Activated naive CD8-positive, alpha-beta T cell treated with anti-CD3 and anti-CD28 coated beads, Interleukin-2, amount 50 U/mL, for 24 hours (primary cell): ENCODE data around the gene HSPA2.
"Not testable (repeated sequence)": the region's sequence is repeated elsewhere in the genome, so short reads cannot be mapped to it uniquely, and the experiment has no call there.

Experiments used
- ATAC-seq: fragments of 150-1000 bp; cut with Tn5 transposase; one replicate; pipeline ENCODE4 v1.10.0; 2021
- DNase-seq: peaks from one replicate; pipeline ENCODE4 v3.0.0; 2021
- H3K27ac Mint-ChIP-seq: one replicate; pipeline ENCODE4 v1.8.0; 2021; ENCODE audit warnings: mild to moderate bottlenecking, mixed read lengths
- H3K27me3 Mint-ChIP-seq: one replicate; pipeline ENCODE4 v1.8.0; 2021; ENCODE audit warnings: mixed read lengths
- H3K36me3 Mint-ChIP-seq: one replicate; pipeline ENCODE4 v1.8.0; 2021; ENCODE audit warnings: low read depth, mixed read lengths
- H3K4me1 Mint-ChIP-seq: one replicate; pipeline ENCODE4 v1.8.0; 2021; ENCODE audit warnings: mixed read lengths
- H3K4me3 Mint-ChIP-seq: one replicate; pipeline ENCODE4 v1.8.0; 2021; ENCODE audit warnings: mild to moderate bottlenecking, moderate library complexity, mixed read lengths
- H3K9me3 Mint-ChIP-seq: one replicate; pipeline ENCODE4 v1.8.0; 2021; ENCODE audit warnings: mixed read lengths

The HSPA2 gene

GRCh38 chr14:64506721-64507120 is 33.8 kb upstream of the HSPA2 start:
- peaks cover 28% of the 10 kb centered on the region for H3K36me3 Mint-ChIP-seq
- peaks cover 69% of the 10 kb centered on the region for H3K4me1 Mint-ChIP-seq
- no peaks in the 10 kb centered on the region for H3K9me3 Mint-ChIP-seq
- peak overlapping the region; percentile 97 for H3K27ac Mint-ChIP-seq
- ATAC-seq (no peak), DNase-seq (no peak)
- H3K4me3 Mint-ChIP-seq, result peak overlapping the region; percentile 93
- H3K27me3 Mint-ChIP-seq, result no peaks in the 10 kb centered on the region

GRCh38 chr14:64507376-64508156 is 33.0 kb upstream of the HSPA2 start:
- ATAC-seq (no peak), DNase-seq (peak; percentile 30)
- no peaks in the 10 kb centered on the region for H3K27me3 Mint-ChIP-seq
- peaks cover 26% of the 10 kb centered on the region for H3K36me3 Mint-ChIP-seq
- peaks cover 66% of the 10 kb centered on the region for H3K4me1 Mint-ChIP-seq
- peak overlapping the region; percentile 93 for H3K4me3 Mint-ChIP-seq
- no peaks in the 10 kb centered on the region for H3K9me3 Mint-ChIP-seq
- H3K27ac Mint-ChIP-seq, result peak overlapping the region; percentile 97

- H3K4me3 Mint-ChIP-seq, result peak overlapping the region; percentile 93
- DNase-seq (no peak), ATAC-seq (no peak)
- no peaks in the 10 kb centered on the region for H3K9me3 Mint-ChIP-seq
- H3K27ac Mint-ChIP-seq, result peak overlapping the region; percentile 97
- peaks cover 22% of the 10 kb centered on the region for H3K36me3 Mint-ChIP-seq
- peaks cover 71% of the 10 kb centered on the region for H3K4me1 Mint-ChIP-seq
- H3K27me3 Mint-ChIP-seq, result no peaks in the 10 kb centered on the region
Measured at GRCh38 chr14:64508215-64508776, 32.2 kb upstream of the HSPA2 start.

DNA sequence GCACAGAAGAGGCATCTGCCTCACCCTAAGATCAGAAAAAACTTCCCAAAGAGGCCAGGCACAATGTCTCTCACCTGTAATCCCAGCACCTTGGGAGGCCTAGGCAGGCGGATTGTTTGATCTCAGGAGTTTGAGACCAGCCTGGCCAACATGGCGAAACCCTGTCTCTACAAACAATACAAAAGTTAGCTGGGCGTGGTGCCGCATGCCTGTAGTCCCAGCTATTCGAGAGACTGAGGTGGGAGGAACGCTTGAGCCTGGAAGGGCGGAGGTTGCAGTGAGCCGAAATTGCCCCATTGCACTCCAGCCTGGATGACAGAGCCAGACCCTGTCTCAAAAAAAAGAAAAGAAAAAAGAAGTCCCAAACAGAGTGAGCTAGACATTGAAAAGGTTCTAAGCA is 31.5 kb upstream of the HSPA2 start:
- Mint-ChIP-seq H3K4me1 (peaks cover 75% of the 10 kb centered on the region), H3K27me3 (no peaks in the 10 kb centered on the region), H3K4me3 (peak overlapping the region; percentile 41), H3K9me3 (no peaks in the 10 kb centered on the region), H3K27ac (peak overlapping the region; percentile 97), H3K36me3 (peaks cover 25% of the 10 kb centered on the region)
- ATAC-seq (no peak), DNase-seq (no peak)

GRCh38 chr14:64510825-64511671 is 29.5 kb upstream of the HSPA2 start:
- DNase-seq (peak; percentile 65), ATAC-seq (no peak)
- Mint-ChIP-seq H3K27me3 (no peaks in the 10 kb centered on the region), H3K9me3 (no peaks in the 10 kb centered on the region), H3K36me3 (peaks cover 17% of the 10 kb centered on the region), H3K27ac (peak overlapping the region; percentile 67), H3K4me1 (peaks cover 82% of the 10 kb centered on the region), H3K4me3 (peak overlapping the region; percentile 48)

DNA sequence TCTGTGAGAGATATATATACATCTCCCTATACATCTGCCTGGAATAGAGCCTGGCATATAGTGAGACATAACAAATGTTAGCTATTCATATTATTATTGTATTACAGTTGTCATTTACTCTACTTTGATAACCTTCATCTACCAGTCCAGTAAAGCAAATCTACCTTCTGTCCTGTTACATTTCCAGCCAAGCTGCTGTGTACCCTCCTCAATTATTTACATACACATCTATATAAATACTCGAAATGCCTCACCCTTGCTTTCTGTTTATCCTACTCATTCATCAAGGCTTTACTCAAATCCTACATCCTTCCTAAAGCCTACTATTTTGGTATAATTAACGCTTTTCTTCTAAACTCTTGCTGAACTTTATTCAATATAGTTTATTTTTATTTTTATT is 27.3 kb upstream of the HSPA2 start:
- no peak for ATAC-seq

GRCh38 chr14:64515053-64515452 is 25.5 kb upstream of the HSPA2 start:
- Mint-ChIP-seq H3K4me1 (peaks cover 61% of the 10 kb centered on the region), H3K4me3 (no peak overlapping the region), H3K36me3 (peaks cover 5% of the 10 kb centered on the region), H3K27me3 (no peaks in the 10 kb centered on the region), H3K27ac (no peak overlapping the region), H3K9me3 (no peaks in the 10 kb centered on the region)
- no peak for DNase-seq
- ATAC-seq, result no peak

More for the DNA sequence above, 27.3 kb upstream of the HSPA2 start:
- Mint-ChIP-seq H3K36me3 (peaks cover 8% of the 10 kb centered on the region), H3K4me3 (no peak overlapping the region), H3K27me3 (no peaks in the 10 kb centered on the region), H3K27ac (no peak overlapping the region), H3K9me3 (no peaks in the 10 kb centered on the region), H3K4me1 (peaks cover 77% of the 10 kb centered on the region)
- DNase-seq, result no peak

GRCh38 chr14:64516969-64517368 is 23.6 kb upstream of the HSPA2 start:
- Mint-ChIP-seq H3K27me3 (no peaks in the 10 kb centered on the region), H3K9me3 (no peaks in the 10 kb centered on the region), H3K4me1 (peaks cover 50% of the 10 kb centered on the region), H3K4me3 (no peak overlapping the region), H3K36me3 (peaks cover 8% of the 10 kb centered on the region), H3K27ac (no peak overlapping the region)
- no peak for DNase-seq
- ATAC-seq, result no peak

GRCh38 chr14:64517667-64518066 is 22.9 kb upstream of the HSPA2 start:
- H3K36me3 Mint-ChIP-seq, H3K4me3 Mint-ChIP-seq, DNase-seq, H3K9me3 Mint-ChIP-seq, ATAC-seq, H3K27ac Mint-ChIP-seq, H3K27me3 Mint-ChIP-seq: not testable (repeated sequence)
- peaks cover 47% of the 10 kb centered on the region for H3K4me1 Mint-ChIP-seq

DNA sequence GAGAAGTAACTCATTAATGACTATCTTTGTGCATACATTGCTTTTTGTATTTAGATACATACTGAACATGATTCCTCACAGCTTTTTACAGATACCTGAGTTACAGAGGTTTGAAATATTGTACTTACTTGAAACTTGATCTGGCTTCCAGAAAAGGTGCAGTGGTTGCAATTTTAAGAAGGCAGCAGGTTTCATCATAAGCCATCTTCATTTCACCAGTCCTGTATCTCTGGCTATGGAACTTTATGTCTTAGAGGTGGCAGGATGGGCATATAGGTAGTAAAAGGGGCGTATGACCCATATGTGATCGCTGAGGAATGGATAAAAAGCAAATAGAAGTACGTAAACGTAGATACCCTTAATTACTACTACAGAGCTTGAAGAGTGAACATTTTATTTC is 22.3 kb upstream of the HSPA2 start:
- peaks cover 8% of the 10 kb centered on the region for H3K36me3 Mint-ChIP-seq
- no peak for ATAC-seq
- no peak overlapping the region for H3K27ac Mint-ChIP-seq
- no peak for DNase-seq
- no peaks in the 10 kb centered on the region for H3K27me3 Mint-ChIP-seq
- H3K4me3 Mint-ChIP-seq, result no peak overlapping the region
- no peaks in the 10 kb centered on the region for H3K9me3 Mint-ChIP-seq
- peaks cover 44% of the 10 kb centered on the region for H3K4me1 Mint-ChIP-seq

DNA sequence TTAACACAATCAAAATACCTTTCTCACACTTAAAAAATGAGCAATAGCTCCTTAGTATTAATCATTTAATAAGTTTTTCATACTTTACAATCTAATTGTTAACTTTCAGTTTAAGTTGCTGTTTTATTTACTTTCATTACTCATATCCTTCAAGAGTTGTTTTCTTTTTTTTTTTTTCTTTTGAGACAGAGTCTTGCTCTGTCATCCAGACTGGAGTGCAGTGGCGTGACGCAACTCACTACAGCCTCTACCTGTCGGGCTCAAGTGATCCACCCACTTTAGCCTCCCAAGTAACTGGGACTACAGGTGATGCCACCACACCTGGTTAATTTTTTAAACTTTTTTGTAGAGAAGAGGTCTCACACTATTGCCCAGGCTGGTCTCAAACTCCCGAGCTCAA is 19.8 kb upstream of the HSPA2 start:
- Mint-ChIP-seq H3K27me3 (no peaks in the 10 kb centered on the region), H3K4me3 (no peak overlapping the region), H3K4me1 (peaks cover 26% of the 10 kb centered on the region), H3K27ac (no peak overlapping the region), H3K36me3 (peaks cover 10% of the 10 kb centered on the region), H3K9me3 (no peaks in the 10 kb centered on the region)
- DNase-seq (no peak), ATAC-seq (no peak)

GRCh38 chr14:64522591-64523355 is 17.8 kb upstream of the HSPA2 start:
- ATAC-seq (peak; percentile 69), DNase-seq (no peak)
- Mint-ChIP-seq H3K27ac (no peak overlapping the region), H3K4me1 (peaks cover 12% of the 10 kb centered on the region), H3K27me3 (no peaks in the 10 kb centered on the region), H3K36me3 (peaks cover 15% of the 10 kb centered on the region), H3K9me3 (no peaks in the 10 kb centered on the region), H3K4me3 (no peak overlapping the region)

DNA sequence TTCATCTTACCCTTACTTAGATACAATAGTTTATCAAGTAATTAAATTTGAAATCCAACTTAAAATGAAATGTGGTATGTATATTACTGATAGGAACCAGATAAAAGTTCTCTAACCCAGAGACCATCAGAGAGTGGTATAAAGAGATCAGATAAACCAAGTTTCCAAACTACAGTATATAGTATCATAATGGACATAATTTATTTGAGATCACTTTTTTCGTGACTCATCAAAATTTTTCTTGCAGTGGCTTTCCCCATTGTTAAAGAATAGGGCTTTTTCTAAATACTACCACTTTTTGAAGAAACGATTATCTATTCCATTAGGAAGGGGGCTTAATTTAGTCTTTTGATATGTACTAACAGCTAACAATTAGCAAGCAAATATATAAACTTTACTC is 15.2 kb upstream of the HSPA2 start:
- H3K4me1 Mint-ChIP-seq, result peaks cover 9% of the 10 kb centered on the region
- no peak overlapping the region for H3K4me3 Mint-ChIP-seq
- H3K9me3 Mint-ChIP-seq, result no peaks in the 10 kb centered on the region
- DNase-seq (no peak), ATAC-seq (no peak)
- H3K36me3 Mint-ChIP-seq, result peaks cover 13% of the 10 kb centered on the region
- no peaks in the 10 kb centered on the region for H3K27me3 Mint-ChIP-seq
- H3K27ac Mint-ChIP-seq, result no peak overlapping the region

DNA sequence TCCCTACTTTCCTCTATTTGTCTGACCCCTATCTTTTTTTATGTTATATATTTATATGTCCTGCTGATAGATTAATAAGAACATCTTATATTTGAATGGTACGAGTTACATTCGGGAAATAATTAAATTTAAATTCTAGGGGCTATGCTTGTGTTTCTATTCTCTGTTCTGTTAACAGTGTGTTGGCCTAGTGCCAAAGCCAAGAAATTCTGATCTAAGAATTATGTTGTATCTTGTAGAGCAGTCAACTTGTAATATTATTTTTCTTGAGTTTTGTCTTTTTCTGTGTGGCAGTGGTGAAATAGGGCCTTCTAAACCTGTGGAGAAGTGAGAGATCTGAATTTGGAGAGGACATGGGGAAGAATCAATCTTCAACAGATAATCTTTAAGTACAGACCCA is 9.0 kb upstream of the HSPA2 start:
- H3K9me3 Mint-ChIP-seq, result no peaks in the 10 kb centered on the region
- no peak overlapping the region for H3K4me3 Mint-ChIP-seq
- H3K36me3 Mint-ChIP-seq, result peaks cover 2% of the 10 kb centered on the region
- no peak overlapping the region for H3K27ac Mint-ChIP-seq
- peaks cover 8% of the 10 kb centered on the region for H3K4me1 Mint-ChIP-seq
- ATAC-seq, result no peak
- H3K27me3 Mint-ChIP-seq, result no peaks in the 10 kb centered on the region
- DNase-seq, result no peak
